ENCODE measurements around the gene KCNK15.
"Not testable (repeated sequence)": the region's sequence is repeated elsewhere in the genome, so short reads cannot be mapped to it uniquely, and the experiment has no call there.

GRCh38 chr20:44697041-44697440 is 48.6 kb upstream of the KCNK15 start:
- TF ChIP-seq, protein P1, sequence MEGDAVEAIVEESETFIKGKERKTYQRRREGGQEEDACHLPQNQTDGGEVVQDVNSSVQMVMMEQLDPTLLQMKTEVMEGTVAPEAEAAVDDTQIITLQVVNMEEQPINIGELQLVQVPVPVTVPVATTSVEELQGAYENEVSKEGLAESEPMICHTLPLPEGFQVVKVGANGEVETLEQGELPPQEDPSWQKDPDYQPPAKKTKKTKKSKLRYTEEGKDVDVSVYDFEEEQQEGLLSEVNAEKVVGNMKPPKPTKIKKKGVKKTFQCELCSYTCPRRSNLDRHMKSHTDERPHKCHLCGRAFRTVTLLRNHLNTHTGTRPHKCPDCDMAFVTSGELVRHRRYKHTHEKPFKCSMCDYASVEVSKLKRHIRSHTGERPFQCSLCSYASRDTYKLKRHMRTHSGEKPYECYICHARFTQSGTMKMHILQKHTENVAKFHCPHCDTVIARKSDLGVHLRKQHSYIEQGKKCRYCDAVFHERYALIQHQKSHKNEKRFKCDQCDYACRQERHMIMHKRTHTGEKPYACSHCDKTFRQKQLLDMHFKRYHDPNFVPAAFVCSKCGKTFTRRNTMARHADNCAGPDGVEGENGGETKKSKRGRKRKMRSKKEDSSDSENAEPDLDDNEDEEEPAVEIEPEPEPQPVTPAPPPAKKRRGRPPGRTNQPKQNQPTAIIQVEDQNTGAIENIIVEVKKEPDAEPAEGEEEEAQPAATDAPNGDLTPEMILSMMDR (IDR thresholded peaks at IDR 0.05; ENCODE audit: low read depth, low read length), result not testable (repeated sequence)
- not testable (repeated sequence) for TF ChIP-seq EZH2phosphoT487 (IDR thresholded peaks at IDR 0.05; ENCODE audit: low read depth)

Data from OCI-LY3 (cell line).